RWPE1 (cell line): ENCODE results near the gene KIF17.

Experiments
- CTCF ChIA-PET: fragments of 350-600 bp; sonication (Branson Sonifier 250); formaldehyde crosslinking; extraction: SDS; loops from one replicate; lab custom pipeline; 2021; lab: Yijun Ruan, JAX
- POLR2A ChIA-PET: fragments of 400-600 bp; formaldehyde crosslinking; extraction: SDS; loops from one replicate; lab custom pipeline; 2020; ENCODE audit warnings: antibody characterized with exemption; ENCODE audit not compliant: low non-redundant PET; lab: Yijun Ruan, JAX
- DNase-seq: peaks from one replicate; pipeline ENCODE4 v3.0.0; 2012; ENCODE audit warnings: low spot score
- H3K27ac ChIP-seq: fragments of 450-650 bp; 2 replicates; pipeline ENCODE4 v1.5.1; 2017
- CTCF ChIP-seq: fragments of 450-650 bp; conservative IDR thresholded peaks from 2 replicates; pipeline ENCODE4 v1.5.1; 2017; ENCODE audit warnings: low read depth, mild to moderate bottlenecking

Gene KIF17

GRCh38 chr1:20732071-20732587 is 14.3 kb upstream of the KIF17 start:
- CTCF ChIA-PET, result interaction anchor here (0.7 to 1.0 kb wide), 3 partner anchors 35 to 463 kb away, joined by 3 to 4 read pairs (median 3); no protein-coding TSS in a partner anchor
- peak overlapping the region; percentile 98 for H3K27ac ChIP-seq
- peak; percentile 89 for DNase-seq
- POLR2A ChIA-PET, result no interaction called here
- TF ChIP-seq CTCF, result no peak

DNA sequence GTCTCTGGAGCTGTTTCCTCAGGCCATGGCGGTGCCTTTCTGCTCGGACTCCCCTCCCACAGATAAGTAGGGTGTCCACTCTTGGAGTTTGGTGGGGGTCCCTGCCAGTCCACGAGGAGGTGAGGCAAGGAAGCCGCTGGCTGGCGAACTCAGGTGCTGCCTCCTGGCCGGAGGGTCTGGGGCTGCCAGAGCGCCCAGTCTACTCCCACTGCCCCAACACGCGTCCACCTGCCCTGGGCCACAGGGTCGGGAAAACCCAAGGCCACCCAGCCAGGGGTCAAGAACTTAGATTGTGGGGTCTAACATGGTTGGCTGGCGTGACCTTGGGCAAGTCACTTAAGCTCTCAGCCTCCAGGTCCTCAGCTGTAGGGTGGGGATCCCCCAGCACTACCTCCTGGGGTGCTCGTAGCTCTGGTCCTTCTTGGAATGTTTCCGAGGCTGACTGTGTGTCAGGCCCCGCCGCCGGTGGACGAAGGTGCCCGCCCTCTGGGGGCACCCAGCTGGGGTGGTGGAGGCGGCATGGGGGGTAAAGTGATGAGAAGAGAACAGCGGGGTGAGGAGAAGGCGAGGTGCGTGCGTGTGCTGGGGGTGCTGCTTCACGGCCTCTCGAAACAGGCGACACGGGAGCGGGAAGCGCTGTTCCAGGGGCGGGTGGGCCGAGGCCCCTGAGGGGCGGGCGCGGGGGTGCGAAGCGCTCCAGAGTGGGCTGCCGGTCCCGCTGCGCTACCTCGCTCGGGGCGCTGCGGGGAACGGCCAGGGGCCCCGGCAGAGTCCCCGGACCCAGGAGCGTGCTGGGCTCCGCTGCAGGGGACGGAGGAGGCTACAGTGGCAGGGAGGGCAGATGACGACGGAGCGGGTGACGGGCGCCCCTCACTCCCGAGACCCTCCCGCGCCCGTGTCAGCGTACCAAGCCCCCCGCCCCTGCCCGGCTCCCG is 13.5 kb upstream of the KIF17 start:
- peak; percentile 20 for DNase-seq
- H3K27ac ChIP-seq, result peak overlapping the region; percentile 98
- POLR2A ChIA-PET, result interaction anchor here (0.7 to 1.0 kb wide), 2 partner anchors 23 to 35 kb away, joined by 3 to 5 read pairs; no protein-coding TSS in a partner anchor
- TF ChIP-seq CTCF, result no peak
- CTCF ChIA-PET, result interaction anchor here (0.7 to 1.0 kb wide), 3 partner anchors 34 to 464 kb away, joined by 3 to 4 read pairs (median 3); no protein-coding TSS in a partner anchor

GRCh38 chr1:20730690-20731056 is 12.9 kb upstream of the KIF17 start:
- peak overlapping the region; percentile 98 for H3K27ac ChIP-seq
- no peak for TF ChIP-seq CTCF
- ChIA-PET CTCF (interaction anchor here (0.6 kb wide), 1 partner anchor 8 kb away, joined by 3 read pairs; no protein-coding TSS in a partner anchor), POLR2A (interaction anchor here (0.7 to 1.0 kb wide), 2 partner anchors 24 to 34 kb away, joined by 3 to 5 read pairs; no protein-coding TSS in a partner anchor)
- DNase-seq, result no peak

DNA sequence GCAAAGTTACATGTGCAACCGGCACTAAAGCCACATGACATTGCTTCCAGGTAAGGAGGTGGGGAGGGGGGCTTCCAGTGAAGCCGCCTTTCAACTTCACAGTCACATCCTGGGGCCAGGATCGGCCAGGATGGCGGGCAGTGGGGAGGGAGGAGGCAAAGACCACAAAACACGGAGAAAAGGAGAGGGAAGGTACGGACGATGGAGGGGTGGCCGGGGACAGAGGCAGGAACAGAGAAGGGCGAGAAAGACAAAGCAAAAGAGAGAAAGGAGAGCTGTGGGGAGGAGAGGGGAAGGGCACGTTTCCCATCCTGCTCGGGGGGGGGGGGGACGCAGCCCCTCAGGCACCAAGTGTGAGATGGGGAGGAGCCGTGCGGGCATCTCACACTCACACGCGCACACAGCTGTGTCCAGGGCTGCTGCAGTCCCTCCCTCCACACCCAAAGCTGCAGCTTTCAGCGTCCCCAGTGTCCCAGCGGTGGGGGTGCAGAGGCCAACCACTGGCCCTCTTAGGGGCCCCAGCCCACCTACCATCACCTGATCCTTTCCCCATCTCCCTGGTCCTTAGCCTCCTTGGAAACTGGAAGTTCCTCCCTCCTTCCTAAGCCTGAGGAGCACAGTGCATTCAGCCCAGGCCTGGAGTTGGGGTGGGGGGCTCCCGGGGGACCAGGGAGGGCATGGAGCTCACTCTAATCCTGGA is 12.3 kb upstream of the KIF17 start:
- DNase-seq, result no peak
- ChIA-PET CTCF (interaction anchor here (0.6 kb wide), 1 partner anchor 9 kb away, joined by 3 read pairs; no protein-coding TSS in a partner anchor), POLR2A (no interaction called here)
- TF ChIP-seq CTCF, result no peak
- peak overlapping the region; percentile 98 for H3K27ac ChIP-seq

DNA sequence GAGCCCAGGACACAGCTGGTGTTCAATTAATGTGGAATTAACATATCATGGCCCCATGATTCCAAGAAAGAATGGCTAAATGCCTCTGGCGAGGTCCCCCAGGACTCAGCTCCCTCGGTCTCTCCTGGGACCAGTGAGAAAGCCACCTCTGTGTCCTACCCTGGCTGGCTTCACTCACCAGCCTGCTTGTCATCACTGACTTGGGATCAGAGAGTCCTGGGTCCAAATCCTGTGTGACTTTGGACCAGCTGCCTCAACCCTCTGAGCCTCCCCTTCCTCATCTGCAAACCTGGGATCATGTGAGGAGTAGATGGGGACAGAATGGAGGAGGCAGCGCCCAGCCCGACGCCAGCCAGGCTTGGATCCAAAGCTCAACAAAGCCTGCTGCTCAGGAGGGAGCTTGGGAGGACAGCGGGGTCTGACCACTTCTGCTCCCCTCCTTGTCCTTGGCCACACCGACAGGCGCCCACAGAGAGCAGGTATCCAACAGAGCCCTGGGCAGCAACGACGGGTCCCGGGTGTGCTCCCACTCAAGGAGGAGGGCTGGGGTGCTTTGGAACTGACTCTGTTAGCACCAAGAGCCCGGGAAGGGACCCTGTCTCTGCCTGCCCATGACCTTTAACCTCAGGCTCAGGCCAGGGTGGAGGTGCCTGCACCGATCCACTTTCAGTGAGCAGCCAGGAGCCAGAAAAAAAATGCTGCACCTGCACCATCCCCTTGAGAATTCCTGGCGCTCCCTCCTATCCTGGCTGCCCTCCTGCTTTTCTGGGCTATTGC is 11.5 kb upstream of the KIF17 start:
- ChIA-PET CTCF (no interaction called here), POLR2A (no interaction called here)
- no peak for DNase-seq
- no peak for TF ChIP-seq CTCF
- peak overlapping the region; percentile 98 for H3K27ac ChIP-seq
